Measurements from ENCODE around the gene RMI2.
A peak's percentile ranks its signal among the peaks of the same experiment; 100 is the strongest.

RMI2 gene

DNA sequence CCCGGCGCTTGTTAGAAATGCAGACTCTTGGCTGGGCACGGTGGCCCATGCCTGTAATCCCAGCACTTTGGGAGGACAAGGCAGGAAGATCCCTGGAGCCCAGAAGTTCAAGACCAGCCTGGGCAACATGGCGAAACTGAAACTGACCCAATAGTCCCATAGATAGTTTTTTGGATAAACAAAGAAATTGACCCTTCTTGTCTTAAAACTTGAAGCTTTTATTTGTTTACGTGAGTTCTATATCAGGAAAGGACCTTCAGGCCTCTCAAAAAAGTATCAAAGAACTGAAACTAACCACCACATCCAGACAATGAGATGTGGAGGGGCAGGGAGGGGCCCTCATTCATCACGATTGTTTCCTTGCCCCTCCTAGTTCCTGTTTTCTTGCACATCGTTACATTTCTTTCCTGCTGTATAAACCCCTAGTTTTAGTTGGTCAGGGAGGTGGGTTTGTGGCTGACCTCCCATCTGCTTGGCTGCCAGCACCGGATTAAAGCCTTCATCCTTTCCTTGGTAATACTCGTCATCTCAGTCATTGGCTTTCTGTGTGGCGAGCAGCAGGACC, 34.2 kb upstream of the RMI2 start:
- TF ChIP-seq PATZ1 (CRISPR knock-in tag; IDR thresholded peaks at IDR 0.05; ENCODE audit: borderline replicate concordance) (no peak), ISL1 (CRISPR knock-in tag; IDR thresholded peaks at IDR 0.05) (no peak), TSHZ2 (CRISPR knock-in tag; IDR thresholded peaks at IDR 0.05) (no peak), RARB (CRISPR knock-in tag; IDR thresholded peaks at IDR 0.05) (no peak), TOX (CRISPR knock-in tag; IDR thresholded peaks at IDR 0.05; ENCODE audit: borderline replicate concordance) (no peak), CREB5 (CRISPR knock-in tag; IDR thresholded peaks at IDR 0.05; ENCODE audit: low read depth) (no peak), ARNTL (CRISPR knock-in tag; IDR thresholded peaks at IDR 0.05; ENCODE audit: borderline replicate concordance, low read depth) (no peak), ZNF70 (CRISPR knock-in tag; IDR thresholded peaks at IDR 0.05) (no peak), ZC3H10 (CRISPR knock-in tag; IDR thresholded peaks at IDR 0.05) (no peak), ZNF565 (CRISPR knock-in tag; conservative IDR thresholded peaks at IDR 0.05; ENCODE audit: low read depth) (no peak), ZNF8 (CRISPR knock-in tag; IDR thresholded peaks at IDR 0.05) (no peak), POU6F1 (CRISPR knock-in tag; IDR thresholded peaks at IDR 0.05; ENCODE audit: borderline replicate concordance, low read depth) (no peak), GLIS3 (CRISPR knock-in tag; IDR thresholded peaks at IDR 0.05) (no peak), BACH2 (CRISPR knock-in tag; IDR thresholded peaks at IDR 0.05; ENCODE audit: borderline replicate concordance) (no peak), ZFP30 (CRISPR knock-in tag; IDR thresholded peaks at IDR 0.05) (no peak), ESRRG (CRISPR knock-in tag; IDR thresholded peaks at IDR 0.05) (no peak), SNAI2 (CRISPR knock-in tag; IDR thresholded peaks at IDR 0.05) (no peak), CSDC2 (CRISPR knock-in tag; IDR thresholded peaks at IDR 0.05) (no peak), PPARA (CRISPR knock-in tag; IDR thresholded peaks at IDR 0.05; ENCODE audit: borderline replicate concordance) (no peak), ZFP3 (CRISPR knock-in tag; IDR thresholded peaks at IDR 0.05) (no peak)
- no peak for ATAC-seq

DNA sequence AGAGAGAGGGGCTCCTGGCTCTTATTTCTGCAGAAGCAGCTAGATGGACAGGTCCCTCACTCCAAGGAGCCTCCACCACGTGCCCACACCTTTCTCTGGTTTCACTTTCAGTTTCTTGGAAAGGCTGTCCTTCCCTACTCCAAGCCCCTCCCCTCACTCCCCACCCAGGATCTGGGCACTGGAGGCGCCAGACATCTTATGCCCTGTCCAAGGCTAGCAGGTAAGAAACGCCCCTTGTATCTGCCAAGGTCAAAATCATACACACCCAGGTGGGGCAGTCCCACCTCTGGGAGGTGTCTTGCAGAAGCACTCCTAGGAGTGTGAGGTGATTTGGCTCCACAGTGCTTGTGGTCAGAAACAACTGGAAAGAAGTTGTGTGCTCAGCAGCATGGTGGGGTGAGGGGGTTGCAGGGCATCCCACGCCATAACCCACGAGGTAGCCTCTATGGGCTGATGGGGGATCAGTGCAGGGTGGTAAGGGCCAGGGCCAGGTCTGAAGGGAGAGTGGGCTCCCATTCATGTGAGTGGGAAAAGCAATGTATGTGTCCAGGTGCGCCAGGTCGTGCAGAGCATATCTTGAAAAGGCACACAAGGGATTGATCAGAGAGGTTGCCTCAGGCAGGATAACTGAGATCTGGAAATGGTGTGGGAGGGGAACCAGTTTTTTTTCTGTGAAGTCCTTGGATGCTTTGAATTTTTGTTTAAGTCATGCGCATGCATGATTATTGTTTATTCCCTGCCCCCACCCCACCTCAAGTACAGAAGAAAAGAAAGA, 32.4 kb upstream of the RMI2 start:
- ATAC-seq, result peak; percentile 76
- TF ChIP-seq ZFP30 (CRISPR knock-in tag; IDR thresholded peaks at IDR 0.05), result no peak
- no peak for TF ChIP-seq CREB5 (CRISPR knock-in tag; IDR thresholded peaks at IDR 0.05; ENCODE audit: low read depth)
- no peak for TF ChIP-seq ZFP3 (CRISPR knock-in tag; IDR thresholded peaks at IDR 0.05)
- no peak for TF ChIP-seq PATZ1 (CRISPR knock-in tag; IDR thresholded peaks at IDR 0.05; ENCODE audit: borderline replicate concordance)
- TF ChIP-seq ZC3H10 (CRISPR knock-in tag; IDR thresholded peaks at IDR 0.05), result no peak
- no peak for TF ChIP-seq SNAI2 (CRISPR knock-in tag; IDR thresholded peaks at IDR 0.05)
- no peak for TF ChIP-seq OSR1 (CRISPR knock-in tag; IDR thresholded peaks at IDR 0.05)
- no peak for TF ChIP-seq TSHZ2 (CRISPR knock-in tag; IDR thresholded peaks at IDR 0.05)
- no peak for TF ChIP-seq ZNF8 (CRISPR knock-in tag; IDR thresholded peaks at IDR 0.05)

Data from SK-N-SH treated with all-trans-retinoic acid at 6 μM for 48 hours (cell line).